HG02610 (cell line): ENCODE measurements around the gene TMEM109.

ENCODE experiments used
- ATAC-seq: cut with Tn5 transposase; IDR thresholded peaks from one replicate; pipeline ENCODE4 v1.9.1; 2021; ENCODE audit warnings: mild to moderate bottlenecking, moderate library complexity; ENCODE audit not compliant: unreplicated experiment

Gene TMEM109

DNA sequence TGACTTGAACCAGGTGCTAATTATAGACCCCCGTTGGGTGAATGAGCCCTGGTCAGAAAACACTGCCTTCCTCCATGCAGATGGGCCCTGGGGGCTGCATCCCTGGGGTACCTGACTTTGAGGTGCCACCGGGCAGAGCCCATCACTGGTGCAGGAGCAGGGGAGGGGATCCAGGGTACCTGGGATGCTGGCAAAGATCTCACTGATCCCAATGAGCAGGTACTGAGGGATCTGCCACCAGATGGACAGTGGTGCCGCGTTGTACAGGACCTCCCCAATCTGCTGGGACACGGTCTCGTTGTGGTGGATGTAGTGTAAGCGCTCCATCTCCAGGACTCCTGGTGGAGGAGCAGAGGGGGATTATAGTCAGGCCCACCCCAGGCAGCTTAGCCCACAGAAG, 25.3 kb downstream of the TMEM109 start:
- ATAC-seq, result no peak

- ATAC-seq, result no peak
These were observed 25.9 kb downstream of the TMEM109 start for GRCh38 chr11:60939855-60940254.

DNA sequence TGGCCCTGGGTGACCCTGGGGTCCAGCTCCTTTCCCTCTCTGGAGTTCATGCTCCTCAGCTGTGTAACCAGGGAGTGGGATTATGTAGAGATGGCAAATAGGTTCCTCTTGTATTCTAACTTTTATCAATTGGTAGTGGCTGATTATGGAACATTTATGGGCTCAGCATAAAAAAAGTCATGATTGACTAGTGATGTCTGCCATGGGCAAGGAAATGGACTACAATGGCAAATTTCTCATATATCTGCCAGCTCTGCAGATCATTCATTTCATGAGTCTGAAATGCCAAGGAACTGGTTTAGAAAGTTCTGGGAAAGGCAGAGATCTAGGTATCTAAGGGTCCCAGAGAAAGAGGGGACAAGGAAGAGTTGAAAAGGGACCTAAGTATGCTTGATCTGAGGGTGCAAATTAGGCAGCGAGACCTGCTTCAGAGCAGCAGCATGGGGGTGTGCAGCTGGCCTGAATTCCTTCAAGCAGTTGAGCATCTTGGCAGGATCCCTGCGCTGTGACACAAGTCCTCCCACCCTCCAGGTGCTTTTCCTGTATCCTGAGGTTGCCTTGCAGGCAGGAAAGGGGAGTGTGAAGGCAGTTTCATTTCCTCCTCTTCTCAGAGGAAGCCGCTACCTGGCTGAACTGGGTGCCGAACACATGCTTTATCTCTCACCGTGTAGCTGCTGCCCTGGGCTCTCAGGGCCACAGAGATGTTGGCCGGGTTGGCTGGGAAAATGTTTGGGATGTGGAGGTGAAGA, 27.6 kb downstream of the TMEM109 start:
- ATAC-seq, result no peak

- no peak for ATAC-seq
These were observed 28.3 kb downstream of the TMEM109 start for GRCh38 chr11:60942219-60942618.

GRCh38 chr11:60942970-60943565, 29.1 kb downstream of the TMEM109 start:
- no peak for ATAC-seq

GRCh38 chr11:60944490-60945294, 30.7 kb downstream of the TMEM109 start:
- no peak for ATAC-seq

DNA sequence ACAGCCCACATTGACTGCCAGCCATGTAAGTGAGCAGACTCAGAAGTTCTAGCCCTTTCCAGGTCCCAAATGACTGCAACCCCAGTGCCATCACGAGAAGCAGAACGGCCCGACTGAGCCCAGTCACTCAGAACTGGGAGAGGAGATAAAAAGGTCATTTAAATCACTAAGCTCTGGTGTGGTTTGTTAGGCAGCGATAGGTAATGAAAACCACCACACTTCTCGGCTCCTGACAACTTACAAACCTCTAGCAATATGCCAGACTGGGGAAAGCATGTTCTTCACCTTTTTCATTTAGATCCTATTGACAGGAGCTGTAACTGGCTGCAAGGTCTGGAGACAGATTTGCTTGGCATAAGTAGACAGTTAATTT, 31.3 kb downstream of the TMEM109 start:
- no peak for ATAC-seq

DNA sequence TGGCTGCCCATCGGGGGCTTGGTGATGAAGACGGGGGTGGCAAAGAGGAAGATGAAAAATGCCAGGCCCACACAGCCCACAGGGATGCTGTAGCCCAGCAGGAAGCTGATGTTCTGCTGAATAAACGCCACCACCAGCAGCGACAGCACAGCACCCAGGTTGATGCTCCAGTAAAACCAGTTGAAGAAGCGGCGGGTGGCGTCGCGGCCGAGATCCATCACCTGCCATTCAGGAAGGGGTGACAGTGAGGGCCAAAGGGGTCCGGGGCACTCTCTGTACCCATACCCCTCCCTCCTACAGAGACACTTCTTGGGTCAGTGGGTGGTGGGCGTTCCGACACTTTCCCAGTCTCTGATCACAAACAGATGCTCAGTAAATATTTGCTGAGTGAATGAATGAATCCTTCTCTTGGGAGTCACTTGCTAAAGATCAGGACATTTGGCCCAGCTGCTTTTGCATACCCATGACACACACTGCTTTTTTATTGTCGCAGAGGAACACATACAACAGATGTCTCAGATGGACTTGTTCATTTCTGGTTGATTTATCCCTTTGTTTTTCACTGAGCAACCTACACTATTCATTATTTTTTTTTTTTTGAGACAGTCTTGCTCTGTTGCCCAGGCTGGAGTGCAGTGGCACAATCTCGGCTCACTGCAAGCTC, 32.8 kb downstream of the TMEM109 start:
- ATAC-seq, result no peak

GRCh38 chr11:60947700-60948099, 33.7 kb downstream of the TMEM109 start:
- ATAC-seq, result no peak

DNA sequence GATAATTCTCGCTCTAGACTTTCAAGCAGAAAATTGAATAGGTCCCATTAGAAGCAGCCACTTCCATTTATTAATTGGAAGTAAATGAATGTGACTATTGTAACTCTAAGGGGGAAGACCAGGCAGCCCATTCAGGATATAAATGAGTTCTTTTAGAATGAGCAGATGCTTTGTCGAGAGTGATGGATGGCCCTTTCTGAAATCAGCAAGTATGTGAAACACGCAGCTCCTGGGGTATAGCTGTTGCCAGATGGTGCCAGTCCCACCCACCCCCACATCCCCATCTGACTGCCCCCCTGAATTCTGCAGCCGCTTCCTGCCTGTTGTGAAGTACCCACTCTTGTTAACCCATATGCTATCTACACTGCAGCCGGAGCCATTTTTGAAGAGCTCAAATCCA, 34.3 kb downstream of the TMEM109 start:
- ATAC-seq, result no peak

DNA sequence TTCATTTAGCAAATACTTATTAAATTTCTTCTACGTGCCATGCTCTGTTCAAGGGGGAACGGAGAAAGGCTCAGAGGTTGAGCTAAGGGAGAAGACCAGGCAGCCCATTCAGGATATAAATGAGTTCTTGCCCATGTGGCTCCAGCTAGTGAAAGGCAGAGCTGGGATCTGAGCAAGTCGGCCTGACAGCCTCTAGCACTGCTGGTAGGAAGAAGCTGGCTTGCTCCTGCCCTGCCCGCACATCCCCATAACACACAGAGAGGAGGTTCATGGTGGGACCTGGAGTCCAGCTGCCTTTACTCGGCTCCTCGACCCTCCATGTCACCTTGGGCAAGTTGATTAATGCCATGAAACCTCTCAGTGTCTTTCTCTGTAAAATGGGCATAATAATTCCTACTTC, 36.1 kb downstream of the TMEM109 start:
- no peak for ATAC-seq

GRCh38 chr11:60950933-60951605, 37.1 kb downstream of the TMEM109 start:
- ATAC-seq, result no peak

GRCh38 chr11:60951606-60951903, 37.6 kb downstream of the TMEM109 start:
- ATAC-seq, result no peak

GRCh38 chr11:60951904-60952741, 38.2 kb downstream of the TMEM109 start, which contains the start of gene SLC15A3:
SLC15A3 (minus strand) TSS chr11:60952176; CDS start chr11:60951551, 625 bp downstream.
- ATAC-seq, result peak; percentile 66

DNA sequence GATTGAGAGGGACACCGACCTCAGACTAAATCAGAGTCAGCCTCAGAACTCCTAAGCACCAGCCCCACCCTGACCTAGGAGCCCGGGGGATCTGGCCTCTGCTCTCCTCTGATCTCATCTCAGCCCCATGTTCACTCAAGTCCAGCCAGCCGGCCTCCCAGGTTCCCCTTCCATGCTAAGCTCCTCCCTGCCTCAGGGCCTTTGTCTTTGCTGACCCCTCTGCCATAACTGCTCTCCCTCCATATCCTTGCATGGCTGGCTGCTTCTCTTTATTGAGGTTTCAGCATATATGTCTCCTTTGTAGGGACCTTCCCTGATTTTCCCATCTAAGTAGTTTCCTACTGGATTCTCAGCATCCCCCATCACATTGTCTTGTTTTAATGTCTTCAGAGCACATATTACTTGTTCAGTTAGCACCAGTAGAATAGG, 38.8 kb downstream of the TMEM109 start:
- no peak for ATAC-seq

- no peak for ATAC-seq
These were observed 39.8 kb downstream of the TMEM109 start for GRCh38 chr11:60953781-60954180.

GRCh38 chr11:60954421-60954820, 40.5 kb downstream of the TMEM109 start:
- ATAC-seq, result no peak

DNA sequence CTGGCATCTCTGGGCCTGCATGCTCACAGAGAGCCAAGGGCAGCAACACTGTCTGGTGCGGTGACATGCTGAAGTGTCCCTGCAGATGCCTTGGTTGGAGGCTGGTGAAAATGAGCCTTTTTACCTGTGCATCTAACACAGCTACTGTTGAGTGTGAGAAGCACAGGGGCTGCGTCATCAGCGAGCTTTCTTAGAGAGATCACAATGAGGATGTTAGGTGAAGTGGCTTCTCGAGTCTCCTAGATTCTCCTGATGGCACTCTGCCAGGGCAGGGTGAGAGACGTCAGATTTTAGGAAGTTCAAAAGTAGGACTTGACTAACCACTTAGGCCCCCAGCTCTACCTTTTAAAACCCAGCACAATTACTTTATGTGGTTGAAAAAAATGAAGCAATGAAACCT, 41.6 kb downstream of the TMEM109 start:
- ATAC-seq, result no peak

DNA sequence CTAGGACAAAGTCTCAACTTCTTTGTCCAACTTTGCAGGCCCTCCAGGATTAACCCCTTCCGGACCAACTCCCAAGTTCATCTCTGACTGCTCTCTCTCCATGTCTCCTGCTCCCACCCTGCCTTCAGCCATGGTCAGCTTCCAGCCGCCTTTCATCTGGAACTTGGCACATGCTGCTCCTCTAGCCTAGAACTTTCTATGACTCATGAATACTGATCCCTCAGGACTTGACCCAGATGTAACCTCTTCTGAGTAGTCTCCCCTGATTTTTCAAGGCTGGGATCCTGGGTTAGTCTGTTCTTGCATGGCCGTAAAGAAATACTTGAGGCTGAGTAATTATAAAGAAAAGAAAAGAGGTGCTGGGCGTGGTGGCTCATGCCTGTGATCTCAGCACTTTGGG, 43.2 kb downstream of the TMEM109 start:
- no peak for ATAC-seq

GRCh38 chr11:60959431-60959830, 45.5 kb downstream of the TMEM109 start:
- no peak for ATAC-seq
